Bronchus fibroblast of lung (primary cell): ENCODE measurements around the gene C14orf39. TPM values are rescaled to one million over a fixed set of nuclear protein-coding genes. Genes with fewer than 3 reads are reported as not detected.

Source experiments
- total RNA-seq: library from RNA; depleted of rRNA; stranded (reverse); fragments of >200 nt; gene quantifications from 2 replicates; pipeline ENCODE4 v1.2.3, GENCODE V29; 2015

Gene C14orf39
- total RNA-seq = under 0.01 and 0.67 TPM in 2 replicates

GRCh38 chr14:60485598-60486251, at the start of gene C14orf39:
Gene C14orf39 (minus strand): TSS chr14:60486063. CDS start chr14:60485078, 985 bp downstream.

GRCh38 chr14:60508707-60509437, 23.0 kb upstream of the C14orf39 start, which contains the start of gene SIX6:
Gene SIX6 (plus strand): TSS chr14:60509146. CDS start chr14:60509399, 253 bp downstream.

Other genes with a start within 250 kb of the C14orf39 start
- gene PPM1A, start 236.8 kb downstream of the C14orf39 start, total RNA-seq = 7.9 and 11.1 TPM in 2 replicates
- not detected in 2 replicates for gene SIX6, start 23.1 kb upstream of the C14orf39 start, total RNA-seq
- 48.8 and 50.4 TPM in 2 replicates for gene SIX1, start 163.4 kb upstream of the C14orf39 start, total RNA-seq
- gene SIX4, start 238.3 kb upstream of the C14orf39 start, total RNA-seq = 21.0 and 23.5 TPM in 2 replicates
- 31.9 and 38.9 TPM in 2 replicates for gene MNAT1, start 248.7 kb upstream of the C14orf39 start, total RNA-seq